Retina (tissue), 1 donor: ENCODE measurements around the gene POGLUT2.

Source experiments
- DNase-seq: peaks from one replicate; pipeline ENCODE4 v3.0.0-alpha.2; 2016

Gene POGLUT2

GRCh38 chr13:102798581-102799425 is at the start of gene POGLUT2, which contains the start of gene BIVM:
Gene POGLUT2, minus strand, starts transcription at chr13:102798976. Its CDS starts 306 bp downstream, at chr13:102798670.
Gene BIVM, plus strand, starts transcription at chr13:102799119. Its CDS starts 8,149 bp downstream, at chr13:102807268.
- DNase-seq, result peak; percentile 96

- DNase-seq, result peak; percentile 47
Measured at GRCh38 chr13:102847272-102848234, 48.8 kb upstream of the POGLUT2 start.

GRCh38 chr13:102846261-102847015 is 47.7 kb upstream of the POGLUT2 start:
- DNase-seq, result peak; percentile 49

GRCh38 chr13:102845630-102846260 is 47.0 kb upstream of the POGLUT2 start, which contains the start of gene ERCC5:
Gene ERCC5, plus strand, starts transcription at chr13:102846032. Its CDS starts 235 bp downstream, at chr13:102846267.
- DNase-seq, result peak; percentile 99

GRCh38 chr13:102845289-102845629 is 46.5 kb upstream of the POGLUT2 start:
- DNase-seq, result no peak

GRCh38 chr13:102839462-102839861 is 40.7 kb upstream of the POGLUT2 start:
- no peak for DNase-seq

- DNase-seq, result no peak
Measured at GRCh38 chr13:102838982-102839381, 40.2 kb upstream of the POGLUT2 start.

- no peak for DNase-seq
Measured at GRCh38 chr13:102838273-102838672, 39.5 kb upstream of the POGLUT2 start.

GRCh38 chr13:102836471-102836870 is 37.7 kb upstream of the POGLUT2 start:
- no peak for DNase-seq

GRCh38 chr13:102830646-102831045 is 31.9 kb upstream of the POGLUT2 start:
- no peak for DNase-seq

GRCh38 chr13:102825921-102826706 is 27.3 kb upstream of the POGLUT2 start:
- no peak for DNase-seq

- DNase-seq, result no peak
Measured at GRCh38 chr13:102825400-102825799, 26.6 kb upstream of the POGLUT2 start.

- DNase-seq, result no peak
Measured at GRCh38 chr13:102817907-102818306, 19.1 kb upstream of the POGLUT2 start.

GRCh38 chr13:102817241-102817640 is 18.5 kb upstream of the POGLUT2 start:
- no peak for DNase-seq

GRCh38 chr13:102816708-102817107 is 17.9 kb upstream of the POGLUT2 start:
- no peak for DNase-seq

GRCh38 chr13:102815788-102816187 is 17.0 kb upstream of the POGLUT2 start:
- no peak for DNase-seq

- no peak for DNase-seq
Measured at GRCh38 chr13:102814793-102815192, 16.0 kb upstream of the POGLUT2 start.

- no peak for DNase-seq
Measured at GRCh38 chr13:102814025-102814607, 15.3 kb upstream of the POGLUT2 start.

- DNase-seq, result no peak
Measured at GRCh38 chr13:102812611-102813287, 14.0 kb upstream of the POGLUT2 start.

- DNase-seq, result no peak
Measured at GRCh38 chr13:102807699-102808098, 8.9 kb upstream of the POGLUT2 start.
